Natural killer cell (primary cell): Measurements from ENCODE around the gene MLLT1. TPM values are rescaled to one million over a fixed set of nuclear protein-coding genes. Genes with fewer than 3 reads are reported as not detected.

Source experiments
- ATAC-seq, 3 donors: fragments of 150-1000 bp in 2 of 3; fragments of 200-7000 bp in 1 of 3; cut with Tn5 transposase; 1 replicate in 1 of 3; 2 replicates in 2 of 3; pipeline ENCODE4 v1.10.0; 2021; ENCODE audit warnings: mild to moderate bottlenecking in 2 of 3, moderate library complexity in 2 of 3
- DNase-seq, 2 donors: peaks; one replicate each; pipeline versions ENCODE4 v3.0.0 to v3.0.0-alpha.2; 2013 to 2021; ENCODE audit warnings: mixed read lengths in 1 of 2
- H3K27ac ChIP-seq: one replicate; pipeline ENCODE4 v1.5.1; 2013; ENCODE audit warnings: mild to moderate bottlenecking, low read length
- H3K27me3 ChIP-seq: one replicate; pipeline ENCODE4 v1.6.1; 2013; ENCODE audit warnings: low read length; ENCODE audit not compliant: control insufficient read depth, insufficient read depth
- H3K36me3 ChIP-seq: one replicate; pipeline ENCODE4 v1.6.1; 2013; ENCODE audit warnings: low read length; ENCODE audit not compliant: control insufficient read depth, insufficient read depth
- H3K4me1 ChIP-seq: one replicate; pipeline ENCODE4 v1.6.1; 2013; ENCODE audit warnings: low read length; ENCODE audit not compliant: control insufficient read depth, insufficient read depth
- H3K4me3 ChIP-seq: one replicate; pipeline ENCODE4 v1.5.1; 2013; ENCODE audit warnings: low read length
- H3K9me3 ChIP-seq: one replicate; pipeline ENCODE4 v1.6.1; 2013; ENCODE audit warnings: low read length; ENCODE audit not compliant: control insufficient read depth, insufficient read depth
- H3K27ac Mint-ChIP-seq, 2 donors: one replicate each; pipeline ENCODE4 v1.8.0; 2022; ENCODE audit warnings: mild to moderate bottlenecking in 2 of 2, mixed read lengths in 2 of 2, moderate library complexity in 1 of 2
- H3K27me3 Mint-ChIP-seq, 2 donors: one replicate each; pipeline ENCODE4 v1.8.0; 2022; ENCODE audit warnings: low read depth in 2 of 2, mixed read lengths in 2 of 2
- H3K36me3 Mint-ChIP-seq: one replicate; pipeline ENCODE4 v1.8.0; 2022; ENCODE audit warnings: mixed read lengths
- H3K4me1 Mint-ChIP-seq, 2 donors: one replicate each; pipeline ENCODE4 v1.8.0; 2022; ENCODE audit warnings: mixed read lengths in 2 of 2
- H3K4me3 Mint-ChIP-seq: one replicate; pipeline ENCODE4 v1.8.0; 2022; ENCODE audit warnings: mild to moderate bottlenecking, moderate library complexity, mixed read lengths
- H3K9me3 Mint-ChIP-seq, 2 donors: one replicate each; pipeline ENCODE4 v1.8.0; 2022; ENCODE audit warnings: mixed read lengths in 2 of 2
- CTCF ChIP-seq: fragments of 200-600 bp; IDR thresholded peaks from one replicate; pipeline ENCODE4 v1.8.0; 2022; ENCODE audit warnings: antibody characterized with exemption
- WGBS: methylation state at CpG from one replicate; pipeline ENCODE4 v1.1.7; 2013; ENCODE audit warnings: missing lambda C conversion rate; ENCODE audit not compliant: insufficient coverage; 5-methylcytosine and 5-hydroxymethylcytosine counted together
- intact Hi-C: fragments of 100-400 bp; cut with micrococcal nuclease; formaldehyde crosslinking; loops from one replicate; pipeline ENCODE4 v1.14.2; 2022
- total RNA-seq, 4 donors: library from RNA; stranded (reverse); fragments of 120-200 nt in 1 of 4; gene quantifications; one replicate each; pipeline versions ENCODE4 v1.2.3 to v1.2.4, GENCODE V29; 2013 to 2022

Gene MLLT1
- total RNA-seq, 3 donors from 2014 or later (not counting 1 experiment from before 2014, with no cell fraction given): 30.2 to 43.8 (median 36.6) TPM

DNA sequence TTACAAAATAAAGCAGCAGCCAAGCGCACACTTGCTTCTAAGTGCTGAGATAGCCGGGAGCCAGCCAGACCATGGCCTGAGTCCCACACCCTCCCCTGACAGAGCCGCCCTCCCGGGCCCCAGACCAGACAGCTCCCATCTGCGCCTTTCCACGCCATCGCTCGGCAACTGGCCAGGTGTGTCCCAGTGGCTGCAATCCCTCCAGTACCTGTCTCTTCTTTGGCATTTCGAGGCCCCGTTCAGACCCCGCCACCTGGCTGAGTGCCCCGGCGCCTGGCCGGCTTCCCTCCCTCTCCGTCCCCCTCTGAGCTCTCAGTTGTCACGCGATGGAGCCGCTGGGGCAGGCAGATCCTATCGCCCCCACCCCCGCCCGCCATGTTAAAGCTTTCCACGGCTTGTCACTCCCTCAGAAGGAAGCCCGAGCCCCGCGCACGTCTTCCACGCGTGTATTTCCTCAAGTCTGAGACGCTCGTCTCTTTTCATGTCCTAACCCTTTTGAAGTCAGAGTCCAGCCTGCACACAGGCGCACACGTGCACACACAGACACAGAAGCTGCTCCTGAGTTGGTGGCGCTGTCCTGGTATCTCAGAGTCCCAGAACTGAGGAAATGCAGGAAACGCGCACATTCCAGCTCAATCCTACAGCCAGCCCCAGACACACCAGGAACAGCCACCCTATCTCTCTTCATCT lies 7.9 kb downstream of the MLLT1 start:
- no peak for TF ChIP-seq CTCF
- H3K4me3 Mint-ChIP-seq: no peak overlapping the region
- ATAC-seq: no peak
- no peak for DNase-seq
- H3K27ac Mint-ChIP-seq: peak overlapping the region in 1 of 2 donors; percentile 77
- intact Hi-C loops: no loop called here
- H3K36me3 ChIP-seq: peaks cover 13% of the 10 kb centered on the region
- H3K27ac ChIP-seq: no peak overlapping the region
- H3K9me3 Mint-ChIP-seq: no peaks in the 10 kb centered on the region
- peaks cover 48 to 76% of the 10 kb centered on the region in 2 donors for H3K4me1 Mint-ChIP-seq
- H3K36me3 Mint-ChIP-seq: no peaks in the 10 kb centered on the region
- H3K27me3 ChIP-seq: no peaks in the 10 kb centered on the region
- peaks cover 36% of the 10 kb centered on the region for H3K4me1 ChIP-seq
- H3K4me3 ChIP-seq: no peak overlapping the region
- H3K27me3 Mint-ChIP-seq: no peaks in the 10 kb centered on the region
- no peaks in the 10 kb centered on the region for H3K9me3 ChIP-seq
- 91% methylated on average over 35 of the region's 35 CpGs for WGBS

DNA sequence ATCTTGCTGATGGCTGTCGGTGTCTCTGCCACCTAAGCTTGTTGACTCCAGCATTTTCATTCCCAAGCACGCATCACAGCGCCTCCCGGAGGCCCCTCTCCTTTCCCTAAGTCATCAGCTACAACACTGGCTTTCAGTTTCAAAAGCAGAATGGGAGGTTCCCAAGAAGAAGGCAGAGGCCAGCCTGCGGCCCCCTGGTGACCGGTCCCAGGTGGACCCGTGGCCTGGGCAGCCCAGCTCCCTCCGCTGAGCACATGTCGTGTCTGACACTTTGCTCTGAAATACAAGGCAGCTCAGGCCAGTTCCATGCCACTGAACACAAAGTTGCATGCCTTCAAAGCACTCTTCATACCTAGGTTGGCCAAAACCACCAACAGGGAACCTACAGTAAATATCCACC lies 8.5 kb downstream of the MLLT1 start:
- no peak for ATAC-seq
- Histone ChIP-seq H3K4me1 (peaks cover 30% of the 10 kb centered on the region), H3K27me3 (no peaks in the 10 kb centered on the region), H3K9me3 (no peaks in the 10 kb centered on the region), H3K27ac (no peak overlapping the region), H3K36me3 (peaks cover 13% of the 10 kb centered on the region), H3K4me3 (no peak overlapping the region)
- Mint-ChIP-seq H3K9me3 (no peaks in the 10 kb centered on the region), H3K27ac (peak overlapping the region; percentile 48 to 56), H3K4me1 (peaks cover 48 to 74% of the 10 kb centered on the region in 2 donors), H3K36me3 (no peaks in the 10 kb centered on the region), H3K4me3 (no peak overlapping the region), H3K27me3 (no peaks in the 10 kb centered on the region)
- intact Hi-C loops: no loop called here
- TF ChIP-seq CTCF: no peak
- WGBS: 96% methylated on average over 9 of the region's 9 CpGs
- DNase-seq: no peak

- Mint-ChIP-seq H3K27me3 (no peaks in the 10 kb centered on the region), H3K9me3 (no peaks in the 10 kb centered on the region), H3K4me1 (peaks cover 45 to 70% of the 10 kb centered on the region in 2 donors), H3K27ac (peak overlapping the region; percentile 48 to 56), H3K36me3 (no peaks in the 10 kb centered on the region), H3K4me3 (no peak overlapping the region)
- H3K27ac ChIP-seq: no peak overlapping the region
- H3K9me3 ChIP-seq: no peaks in the 10 kb centered on the region
- H3K4me3 ChIP-seq: no peak overlapping the region
- H3K36me3 ChIP-seq: peaks cover 13% of the 10 kb centered on the region
- no peak for TF ChIP-seq CTCF
- H3K4me1 ChIP-seq: peaks cover 29% of the 10 kb centered on the region
- ATAC-seq (no peak), DNase-seq (no peak)
- no peaks in the 10 kb centered on the region for H3K27me3 ChIP-seq
- intact Hi-C loops: no loop called here
- WGBS: 96% methylated on average over 17 of the region's 17 CpGs
Observed at GRCh38 chr19:6270822-6271221, 9.0 kb downstream of the MLLT1 start.
